K562 treated with DMSO at 1 percent for 12 hours (cell line): Measurements from ENCODE around the gene ACSF3. TPM values are rescaled to one million over a fixed set of nuclear protein-coding genes. Genes with fewer than 3 reads are reported as not detected.

Source experiments
- total RNA-seq: library from RNA; unstranded; fragments of 300-600 nt; gene quantifications from 2 replicates; pipeline ENCODE4 v1.2.3, GENCODE V29; 2022; ENCODE audit not compliant: insufficient read depth

Gene ACSF3
- 24.8 and 32.4 TPM in 2 replicates for total RNA-seq

DNA sequence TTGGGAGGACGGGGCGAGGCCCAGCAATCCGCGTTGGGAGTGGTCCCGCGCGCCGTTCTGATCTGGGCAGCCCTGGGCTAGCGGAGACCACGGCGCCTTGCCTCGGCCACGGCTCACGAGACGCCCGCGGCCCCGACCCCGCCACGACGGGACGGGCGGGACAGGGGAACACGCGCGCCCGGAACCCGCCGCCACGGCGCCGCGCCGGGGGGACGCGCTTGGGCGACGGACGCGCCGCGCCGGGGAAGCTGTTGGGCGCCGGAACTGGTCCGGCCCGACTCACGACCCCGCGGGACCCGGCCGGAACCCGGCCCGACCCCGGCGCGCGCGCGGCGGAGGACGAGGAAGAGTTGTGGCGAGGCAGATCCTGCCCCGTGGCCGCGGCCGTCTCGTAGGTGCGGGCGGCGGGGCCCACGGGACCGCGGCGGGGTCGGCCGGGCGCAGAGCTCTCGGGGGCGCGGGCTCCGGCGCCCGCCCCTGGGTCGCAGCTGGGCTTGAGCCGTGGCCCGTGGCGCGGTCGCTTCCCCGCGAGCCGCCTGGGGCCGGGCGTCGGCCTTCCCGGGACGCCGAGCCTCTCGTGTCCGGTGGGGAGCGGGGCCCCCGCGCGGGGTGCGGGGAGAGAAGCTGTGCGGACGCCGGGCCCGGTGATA lies at the start of gene ACSF3:
Gene ACSF3 (plus strand): TSS at position 251 of the 650 bp plus-strand sequence. CDS start 6,830 bp downstream, outside the sequence.

DNA sequence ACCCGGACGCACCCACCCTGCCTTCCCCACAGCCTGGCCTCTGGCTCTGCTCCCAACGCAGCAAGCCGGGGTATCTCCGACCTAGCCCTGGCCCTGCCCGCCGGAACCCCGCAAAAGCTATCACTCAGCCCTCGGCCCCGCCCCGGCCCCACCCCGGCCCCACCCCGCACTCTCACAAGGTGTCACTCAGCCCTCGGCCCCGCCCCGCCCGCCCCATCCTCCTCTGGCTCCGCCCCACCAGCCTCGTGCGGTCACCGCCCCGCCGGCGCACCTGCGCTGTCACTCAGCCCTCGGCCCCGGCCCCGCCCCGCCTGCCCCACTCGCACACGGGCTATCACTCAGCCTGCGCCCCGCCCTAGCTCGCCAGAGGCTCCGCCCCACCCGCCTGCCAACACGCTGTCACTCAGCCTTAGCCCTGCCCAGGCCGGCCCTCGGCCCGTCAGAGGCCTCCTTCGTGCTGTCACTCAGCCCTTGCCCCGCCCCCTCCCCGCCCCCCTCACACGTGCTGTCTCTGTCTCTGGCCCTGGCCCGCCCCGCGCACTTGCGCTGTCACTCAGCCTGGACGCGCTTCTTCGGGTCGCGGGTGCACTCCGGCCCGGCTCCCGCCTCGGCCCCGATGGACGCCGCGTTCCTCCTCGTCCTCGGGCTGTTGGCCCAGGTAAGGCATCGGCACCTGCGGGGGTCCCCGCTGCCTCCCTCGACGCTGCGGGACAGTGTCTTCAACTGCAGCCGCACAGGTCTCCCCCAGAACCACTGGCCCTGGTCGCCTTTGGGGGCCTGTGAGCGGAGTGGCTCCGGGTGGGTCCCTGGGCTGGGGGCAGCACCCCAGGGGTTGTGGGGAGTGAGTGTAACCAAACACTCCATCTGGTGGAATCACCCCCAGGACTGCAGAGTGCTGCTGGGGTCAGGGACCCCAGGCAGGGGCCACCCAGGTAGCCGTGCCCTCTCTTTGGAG lies 77.8 kb downstream of the ACSF3 start, which contains the start of gene CDH15:
Gene CDH15 (plus strand): TSS at position 533 of the 955 bp plus-strand sequence. CDS start 84 bp downstream, at position 617.

DNA sequence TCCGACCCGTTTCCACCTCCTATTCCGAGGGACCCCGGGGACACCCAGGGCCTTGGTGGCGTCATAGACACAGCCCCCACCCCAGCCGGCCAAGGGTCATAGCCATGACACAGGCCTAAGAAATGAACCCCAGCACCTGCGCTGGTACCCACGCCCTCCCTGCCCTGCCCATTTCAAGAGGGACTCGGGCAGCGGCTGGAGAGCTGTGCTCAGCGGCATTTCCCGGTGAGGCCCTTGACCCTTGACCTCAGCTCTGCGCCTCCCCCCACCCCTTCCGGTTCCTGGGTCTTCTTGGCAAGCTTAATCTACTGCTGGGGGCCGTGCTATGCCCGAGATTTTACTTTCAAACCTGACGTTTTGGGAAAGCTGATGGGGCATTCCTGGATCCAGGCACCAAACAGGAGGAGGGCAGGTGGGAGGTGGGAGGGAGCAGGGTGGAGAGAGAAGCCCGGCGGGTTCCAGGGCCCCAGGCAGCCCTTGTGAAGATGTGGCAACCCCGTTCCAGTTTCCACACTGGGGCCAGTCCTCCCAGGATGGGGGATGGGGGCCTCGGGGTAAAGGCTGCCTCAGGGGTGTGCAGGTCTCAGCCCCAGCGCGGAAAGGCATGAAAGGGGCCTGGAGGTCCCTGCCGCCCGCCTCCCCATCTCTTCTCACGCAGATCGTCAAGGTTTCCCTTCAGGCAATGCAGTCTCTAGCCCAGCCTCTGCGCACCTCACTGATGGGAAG lies 106.6 kb downstream of the ACSF3 start, which contains the start of gene SLC22A31:
Gene SLC22A31 (minus strand): TSS at position 414 of the 726 bp plus-strand sequence. CDS start 36 bp downstream, at position 378.

Other genes starting within 250 kb of the ACSF3 start
- 6.3 and 12.1 TPM in 2 replicates for gene GALNS, start 236.9 kb upstream of the ACSF3 start, total RNA-seq
- gene TRAPPC2L, start 236.7 kb upstream of the ACSF3 start, total RNA-seq: 52.8 and 54.1 TPM in 2 replicates
- not detected in 2 replicates for gene PABPN1L, start 227.2 kb upstream of the ACSF3 start, total RNA-seq
- gene CBFA2T3, start 116.6 kb upstream of the ACSF3 start, total RNA-seq: 15.9 and 34.0 TPM in 2 replicates
- not detected in 2 replicates for gene CDH15, start 77.9 kb downstream of the ACSF3 start, total RNA-seq
- gene SLC22A31, start 106.7 kb downstream of the ACSF3 start, total RNA-seq: not detected in 2 replicates
- 0.91 and 8.5 TPM in 2 replicates for gene ZNF778, start 123.9 kb downstream of the ACSF3 start, total RNA-seq